ENCODE measurements around the gene PPM1H.

DNA sequence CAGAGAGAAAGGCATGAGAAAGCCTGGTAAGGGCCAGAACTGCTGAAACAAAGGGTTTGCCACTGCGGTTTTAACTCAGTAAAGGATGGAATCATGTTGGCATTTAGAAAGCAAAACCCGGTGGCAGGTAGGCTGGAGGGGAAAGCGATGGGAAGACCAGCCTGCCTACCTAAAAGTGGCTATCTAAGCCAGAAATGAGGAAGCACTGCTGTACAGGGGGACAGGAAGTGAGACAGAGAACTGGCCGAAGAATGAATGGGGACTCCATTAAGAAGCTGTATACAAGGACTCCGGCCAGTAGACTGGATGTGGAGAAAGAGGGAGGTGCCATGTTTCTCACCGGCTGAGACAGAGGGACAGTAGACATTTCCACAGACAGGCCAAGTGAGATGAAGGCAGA lies 48.2 kb downstream of the PPM1H start:
- TF ChIP-seq ZNF449 (tag by site-specific recombination; IDR thresholded peaks at IDR 0.05) (no peak), CTCF (tag by site-specific recombination; IDR thresholded peaks at IDR 0.05) (no peak), GLI4 (tag by site-specific recombination; IDR thresholded peaks at IDR 0.05) (no peak), TCF7L2 (IDR thresholded peaks at IDR 0.05; ENCODE audit: borderline replicate concordance, low read depth, low read length) (no peak), ZNF707 (tag by site-specific recombination; IDR thresholded peaks at IDR 0.05) (no peak), RBAK (tag by site-specific recombination; IDR thresholded peaks at IDR 0.05) (no peak), ZNF138 (tag by site-specific recombination; IDR thresholded peaks at IDR 0.05; ENCODE audit: borderline replicate concordance) (no peak), ZNF639 (tag by site-specific recombination; IDR thresholded peaks at IDR 0.05) (no peak), ZNF341 (tag by site-specific recombination; IDR thresholded peaks at IDR 0.05; ENCODE audit: low read depth) (no peak), ZNF274 (IDR thresholded peaks at IDR 0.05; ENCODE audit: low read length) (no peak), ZNF274 (tag by site-specific recombination; IDR thresholded peaks at IDR 0.05; ENCODE audit: borderline replicate concordance) (no peak)
- TF ChIP-seq, protein P1, sequence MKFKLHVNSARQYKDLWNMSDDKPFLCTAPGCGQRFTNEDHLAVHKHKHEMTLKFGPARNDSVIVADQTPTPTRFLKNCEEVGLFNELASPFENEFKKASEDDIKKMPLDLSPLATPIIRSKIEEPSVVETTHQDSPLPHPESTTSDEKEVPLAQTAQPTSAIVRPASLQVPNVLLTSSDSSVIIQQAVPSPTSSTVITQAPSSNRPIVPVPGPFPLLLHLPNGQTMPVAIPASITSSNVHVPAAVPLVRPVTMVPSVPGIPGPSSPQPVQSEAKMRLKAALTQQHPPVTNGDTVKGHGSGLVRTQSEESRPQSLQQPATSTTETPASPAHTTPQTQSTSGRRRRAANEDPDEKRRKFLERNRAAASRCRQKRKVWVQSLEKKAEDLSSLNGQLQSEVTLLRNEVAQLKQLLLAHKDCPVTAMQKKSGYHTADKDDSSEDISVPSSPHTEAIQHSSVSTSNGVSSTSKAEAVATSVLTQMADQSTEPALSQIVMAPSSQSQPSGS (tag by site-specific recombination; IDR thresholded peaks at IDR 0.05; ENCODE audit: low read depth): no peak
